ENCODE measurements around the gene NT5E.

DNA sequence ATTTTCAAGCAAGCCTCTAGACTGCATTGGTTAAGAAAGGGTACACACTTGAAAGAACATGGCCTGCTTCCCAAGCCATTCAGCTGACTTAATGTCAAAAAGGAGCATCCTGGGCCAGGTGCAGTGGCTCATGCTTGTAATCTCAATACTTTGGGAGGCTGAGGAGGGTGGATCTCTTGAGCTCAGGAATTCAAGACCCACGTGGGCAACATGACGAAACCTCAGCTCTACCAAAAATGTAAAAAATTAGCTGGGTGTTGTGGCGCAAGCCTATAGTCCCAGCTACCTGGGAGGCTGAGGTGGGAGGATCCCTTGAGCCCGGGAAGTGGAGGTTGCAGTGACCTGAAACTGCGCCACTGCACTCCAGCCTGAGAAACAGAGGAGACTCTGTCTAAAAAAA is 26.9 kb upstream of the NT5E start:
- TF ChIP-seq POLR2AphosphoS5 (IDR thresholded peaks at IDR 0.05; ENCODE audit: borderline replicate concordance, low read depth, low read length) (no peak), EZH2 (IDR thresholded peaks at IDR 0.05) (no peak), FOXP2 (optimal IDR thresholded peaks at IDR 0.05; ENCODE audit: control extremely low read depth, extremely low read length, insufficient read depth) (no peak)
